NCI-H2196 treated with DMSO at 0.1 percent for 48 hours (cell line): ENCODE results near the gene KIF2C.
"Not testable (repeated sequence)": the region's sequence is repeated elsewhere in the genome, so short reads cannot be mapped to it uniquely, and the experiment has no call there.

Experiments used
- DNase-seq: peaks from one replicate; lab custom pipeline; 2025; ENCODE audit not compliant: unreplicated experiment; lab: John Stamatoyannopoulos, UW

The KIF2C gene

GRCh38 chr1:44739307-44740178 is at the start of gene KIF2C:
TSS of gene KIF2C (plus strand) at chr1:44739837. CDS start at chr1:44739933, 96 bp downstream.
- DNase-seq = peak; percentile 94

GRCh38 chr1:44693159-44693558 is 46.5 kb upstream of the KIF2C start:
- DNase-seq = no peak

- DNase-seq = no peak
Measured at GRCh38 chr1:44693900-44694299, 45.7 kb upstream of the KIF2C start.

DNA sequence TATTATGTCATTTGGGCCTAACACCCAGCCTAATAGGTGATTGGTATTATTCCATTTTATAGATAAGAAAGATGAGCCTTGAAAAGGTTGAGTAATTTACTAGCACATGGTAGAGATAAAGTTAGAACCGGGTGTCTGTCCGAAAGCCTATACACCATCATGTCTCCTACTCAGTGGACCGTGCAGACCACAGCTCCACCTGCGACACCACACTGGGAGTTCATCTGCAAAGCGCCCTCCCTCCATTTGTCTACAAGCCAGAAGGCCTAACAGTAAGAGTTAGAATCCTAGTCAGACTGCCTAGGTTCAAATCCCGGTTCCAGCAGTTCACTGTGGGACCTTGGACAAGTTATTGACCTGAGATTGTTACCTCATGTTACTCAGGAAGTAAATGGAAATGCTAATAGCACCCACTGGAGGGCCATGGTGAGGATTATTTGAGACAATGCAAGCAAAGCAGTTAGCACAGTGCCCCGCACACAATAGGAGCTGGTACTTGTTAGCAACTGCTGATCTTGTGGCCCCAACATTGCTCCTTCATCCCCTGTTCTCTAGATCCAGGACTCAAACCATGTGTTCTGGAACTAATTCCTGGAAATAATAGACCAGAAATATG is 44.7 kb upstream of the KIF2C start:
- DNase-seq = no peak

DNA sequence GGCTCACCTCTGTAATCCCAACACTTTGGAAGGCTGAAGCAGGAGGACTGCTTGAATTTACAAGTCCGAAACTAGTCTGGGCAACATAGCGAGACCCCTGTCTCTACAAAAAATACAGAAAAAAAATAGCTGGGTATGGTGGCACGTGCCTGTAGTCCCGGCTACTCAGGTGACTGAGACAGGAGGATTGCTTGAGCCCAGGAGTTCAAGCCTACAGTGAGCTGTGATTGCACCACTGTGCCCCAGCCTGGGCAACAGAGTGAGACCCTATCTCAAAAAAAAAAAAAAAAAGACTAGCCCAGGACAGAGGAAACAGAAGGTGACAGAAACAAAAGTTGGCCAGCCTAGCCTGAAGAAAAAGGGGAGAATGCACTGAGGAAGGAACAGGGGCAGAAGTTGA is 44.0 kb upstream of the KIF2C start:
- DNase-seq = no peak

DNA sequence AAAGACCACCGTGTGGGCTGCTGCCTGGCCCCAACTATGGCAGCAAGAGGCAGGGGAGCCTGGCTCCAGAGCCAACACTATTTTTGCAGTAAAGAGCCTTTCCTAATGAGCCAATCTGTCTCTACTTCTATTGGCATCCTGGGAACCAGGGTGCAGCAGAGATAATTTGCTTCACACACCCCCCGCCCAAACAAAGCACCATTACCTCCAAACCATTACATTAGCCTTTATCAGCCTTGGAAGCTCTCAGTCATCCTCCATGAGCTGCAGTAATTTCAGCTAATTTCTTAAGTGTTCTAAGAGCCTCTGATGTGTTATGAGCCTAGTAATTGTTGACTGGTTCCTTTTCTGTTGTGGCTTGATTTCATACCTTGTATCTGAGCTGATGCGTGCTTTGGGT is 43.5 kb upstream of the KIF2C start:
- no peak for DNase-seq

- no peak for DNase-seq
Measured at GRCh38 chr1:44696789-44697345, 42.8 kb upstream of the KIF2C start.

DNA sequence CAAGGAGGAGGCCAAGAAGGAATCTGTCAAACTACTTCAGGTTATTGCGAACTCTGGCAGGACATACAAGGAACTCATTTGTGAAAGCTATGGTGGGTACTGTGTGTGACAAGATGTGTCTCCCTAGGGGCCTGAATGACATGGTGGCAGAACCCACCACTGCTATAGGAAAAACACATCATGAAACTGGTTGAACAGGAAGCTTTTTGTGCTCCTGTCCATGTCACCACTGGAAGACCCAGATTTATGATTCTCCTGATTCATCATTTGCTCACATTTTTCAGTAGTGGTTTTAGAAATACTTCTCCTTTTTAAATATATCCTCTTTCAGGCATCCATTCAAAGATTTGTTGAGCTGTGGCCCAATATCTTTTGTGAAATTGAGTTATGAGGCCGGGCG is 41.5 kb upstream of the KIF2C start:
- DNase-seq = no peak

DNA sequence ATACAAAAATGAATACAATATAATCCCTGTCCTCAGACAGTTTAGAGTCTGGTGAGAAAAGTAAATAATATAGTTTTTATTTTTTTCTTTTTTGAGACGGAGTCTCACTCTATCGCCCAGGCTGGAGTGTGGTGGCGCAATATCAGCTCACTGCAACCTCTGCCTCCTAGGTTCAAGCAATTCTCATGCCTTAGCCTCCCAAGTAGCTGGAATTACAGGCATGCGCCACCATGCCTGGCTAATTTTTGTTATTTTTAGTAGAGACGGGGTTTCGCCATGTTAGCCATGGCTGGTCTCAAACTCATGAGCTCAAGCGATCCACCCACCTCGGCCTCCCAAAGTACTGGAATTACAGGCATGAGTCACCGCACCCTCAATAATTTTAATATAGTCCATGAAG is 40.3 kb upstream of the KIF2C start:
- not testable (repeated sequence) for DNase-seq

- DNase-seq = no peak
Measured at GRCh38 chr1:44700573-44700972, 39.1 kb upstream of the KIF2C start.

GRCh38 chr1:44701141-44701573 is 38.5 kb upstream of the KIF2C start:
- no peak for DNase-seq

DNA sequence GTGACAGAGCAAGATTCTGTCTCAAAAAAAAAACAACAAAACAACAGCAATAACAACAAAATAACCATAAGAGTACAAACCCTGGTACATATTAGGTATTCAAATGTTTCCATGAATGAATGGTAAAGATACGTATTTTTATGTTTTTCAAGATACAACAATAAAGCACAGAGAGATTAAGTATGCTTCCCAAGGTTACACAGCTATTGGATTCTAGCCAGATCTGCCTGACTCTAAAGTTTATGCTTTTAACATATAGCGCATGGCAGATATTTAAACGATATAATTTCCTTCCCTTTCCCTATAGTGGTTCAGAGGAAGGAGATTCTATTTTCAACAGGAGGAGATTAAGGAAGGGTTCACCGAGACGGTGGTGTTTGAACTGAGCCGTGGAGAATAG is 34.2 kb upstream of the KIF2C start:
- no peak for DNase-seq

GRCh38 chr1:44705938-44706337 is 33.7 kb upstream of the KIF2C start:
- DNase-seq = no peak

DNA sequence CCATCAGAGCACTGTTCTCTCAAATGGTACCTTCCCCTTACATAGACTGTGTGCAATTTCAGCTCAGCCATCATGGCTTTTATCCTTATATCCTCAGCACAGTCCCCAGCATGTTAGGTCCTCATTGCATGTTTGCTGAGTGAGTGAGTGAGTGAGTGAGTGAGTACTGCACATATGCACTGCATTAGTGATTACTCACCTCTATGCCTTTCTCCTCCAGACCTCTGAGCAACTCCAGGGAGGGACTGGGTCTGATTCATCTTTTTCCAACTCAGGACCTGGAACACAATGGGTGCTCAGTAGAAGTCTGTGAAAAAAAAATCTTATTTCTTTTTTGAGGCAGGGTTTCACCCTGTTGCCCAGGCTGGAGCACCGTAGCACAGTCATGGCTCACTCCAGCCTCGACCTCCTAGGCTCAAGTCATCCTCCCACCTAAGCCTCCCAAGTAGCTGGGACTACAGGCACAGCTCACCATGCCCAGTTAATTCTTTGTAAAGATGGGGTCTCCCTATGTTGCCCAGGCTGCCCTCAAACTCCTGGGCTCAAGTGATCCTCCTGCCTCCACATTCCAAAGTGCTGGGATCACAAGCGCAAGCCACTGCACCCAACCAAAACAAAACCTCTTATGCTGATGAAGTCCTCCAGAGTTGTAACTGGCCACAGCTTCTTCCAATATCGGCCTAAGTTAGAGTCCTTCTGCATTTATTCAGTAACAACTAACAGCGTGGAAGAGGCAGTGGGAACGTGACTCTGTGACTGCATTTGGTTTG is 32.3 kb upstream of the KIF2C start:
- DNase-seq = no peak

- DNase-seq = no peak
Measured at GRCh38 chr1:44707959-44708831, 31.4 kb upstream of the KIF2C start.

DNA sequence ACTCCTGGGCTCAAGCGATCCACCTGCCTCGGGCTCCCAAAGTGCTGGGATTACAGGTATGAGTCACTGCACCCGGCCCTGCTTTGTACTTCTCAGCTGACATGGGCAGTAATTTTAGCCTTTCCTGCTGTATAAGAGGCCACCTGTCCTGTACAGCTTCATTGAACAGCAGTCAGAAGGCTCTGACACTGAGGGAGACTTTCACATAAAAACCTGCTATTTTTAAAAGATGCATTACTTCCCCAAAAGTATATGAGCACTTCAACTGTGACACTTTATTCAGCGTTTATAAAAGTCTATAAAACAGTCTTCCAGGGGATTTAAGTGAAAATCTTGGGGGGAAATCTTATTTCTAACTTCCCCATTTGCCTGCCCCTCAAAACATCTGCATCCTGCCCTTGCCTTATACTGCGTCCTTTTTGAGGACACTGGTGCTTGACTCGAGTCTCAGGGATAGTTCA is 26.3 kb upstream of the KIF2C start:
- peak; percentile 81 for DNase-seq

DNA sequence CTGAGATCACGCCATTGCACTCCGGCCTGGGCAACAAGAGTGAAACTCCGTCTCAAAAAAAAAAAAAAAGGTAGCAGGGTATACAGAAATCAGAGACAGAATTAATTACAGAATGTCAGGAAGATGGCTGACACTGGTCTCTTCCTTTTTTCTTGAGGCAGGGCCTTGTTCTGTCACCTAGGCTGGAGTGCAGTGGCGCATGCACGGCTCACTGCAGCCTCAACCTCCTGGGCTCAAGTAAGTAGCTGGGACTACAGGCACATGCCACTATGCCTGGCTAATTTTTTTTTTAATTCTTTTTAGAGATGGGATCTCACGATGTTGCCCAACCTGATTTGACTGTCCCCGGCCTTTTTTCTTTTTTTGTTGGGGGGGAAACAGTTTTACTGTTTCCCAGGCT is 25.1 kb upstream of the KIF2C start:
- no peak for DNase-seq

GRCh38 chr1:44714944-44715571 is 24.6 kb upstream of the KIF2C start:
- peak; percentile 59 for DNase-seq

GRCh38 chr1:44717156-44717555 is 22.5 kb upstream of the KIF2C start:
- no peak for DNase-seq

DNA sequence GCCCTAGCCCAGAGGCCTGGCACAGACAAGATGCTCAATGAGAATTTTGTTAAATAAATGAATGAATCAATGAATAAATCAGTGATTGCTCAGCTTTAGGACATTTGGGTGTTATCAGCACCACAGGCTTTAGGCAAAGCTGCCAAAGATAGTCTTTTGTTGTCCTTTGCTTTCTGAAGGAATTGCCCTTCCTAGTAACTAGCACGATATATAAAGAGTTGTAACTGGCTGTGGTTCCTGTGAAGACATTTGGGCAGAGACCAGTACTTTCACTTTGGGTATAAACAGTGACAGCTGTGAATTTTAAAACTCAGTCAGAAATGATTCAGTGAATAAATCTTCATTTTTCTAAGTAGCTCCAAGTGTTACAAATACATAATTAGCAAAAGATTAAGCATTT is 22.0 kb upstream of the KIF2C start:
- DNase-seq = no peak
